GM19238 (cell line): Measurements from ENCODE around the gene RYR3.

Source experiments
- DNase-seq: peaks from one replicate; pipeline ENCODE4 v3.0.0; 2011; ENCODE audit warnings: low spot score; ENCODE audit not compliant: insufficient read length

Gene RYR3

DNA sequence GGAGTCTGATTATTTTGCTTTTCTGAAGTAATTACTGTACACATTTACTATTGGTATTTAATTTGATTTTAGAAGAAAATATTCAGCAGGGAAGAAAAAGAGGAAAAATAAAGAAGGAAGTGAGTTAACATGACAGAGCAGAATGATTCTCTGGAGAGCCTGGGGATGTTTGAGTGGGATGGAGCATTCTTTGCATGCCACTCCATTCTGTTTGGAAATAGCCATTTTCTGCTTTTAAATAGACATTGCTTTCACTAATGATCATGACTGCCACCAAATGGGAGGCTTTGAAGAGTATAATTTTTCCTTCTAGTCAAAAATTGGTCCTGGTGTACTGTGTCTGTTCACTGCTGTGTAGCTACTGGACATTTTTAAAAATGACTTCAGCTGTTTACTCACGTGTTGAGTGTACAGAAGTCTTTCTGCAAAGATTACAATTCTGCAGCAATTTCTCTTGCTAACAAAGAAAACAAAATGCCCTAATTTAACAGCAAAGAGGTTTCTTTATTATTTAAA is 196.1 kb downstream of the RYR3 start:
- no peak for DNase-seq

DNA sequence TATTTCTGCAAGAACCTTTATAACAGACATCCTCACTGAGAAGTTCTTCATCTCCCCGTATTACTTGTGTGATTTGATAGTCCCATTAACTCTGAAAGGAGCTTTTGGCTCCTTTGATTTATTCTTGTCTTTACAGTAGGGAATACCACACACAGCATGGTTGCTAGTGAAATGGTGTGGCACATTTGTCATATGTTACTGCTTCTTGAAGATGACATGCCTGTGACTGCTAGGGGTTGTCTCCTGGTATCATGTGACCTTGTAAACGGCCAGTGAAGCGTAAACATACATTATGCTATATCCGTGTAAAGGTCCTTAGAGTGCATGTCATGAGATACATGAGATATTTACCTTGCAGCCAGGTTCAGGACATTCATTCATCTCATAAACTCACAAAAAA is 197.9 kb downstream of the RYR3 start:
- no peak for DNase-seq

DNA sequence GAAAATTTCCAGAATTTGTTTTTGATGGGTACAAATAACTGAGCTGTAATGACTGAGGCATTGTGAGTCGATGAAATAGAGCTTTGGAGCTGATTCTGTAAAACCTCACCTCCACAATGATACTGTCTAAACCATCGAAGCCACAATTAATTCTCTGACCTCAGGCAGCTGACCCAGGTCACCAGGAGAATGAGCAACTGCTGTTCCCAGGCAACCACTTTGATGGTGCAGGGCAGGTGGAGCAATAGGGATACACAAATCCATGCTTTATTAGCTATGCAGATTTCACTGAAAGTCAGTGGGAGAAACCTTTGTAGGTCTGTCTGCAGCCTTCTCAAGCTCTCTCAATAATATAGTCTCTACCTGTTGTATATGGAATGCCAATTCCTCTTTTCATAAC is 204.4 kb downstream of the RYR3 start:
- no peak for DNase-seq

DNA sequence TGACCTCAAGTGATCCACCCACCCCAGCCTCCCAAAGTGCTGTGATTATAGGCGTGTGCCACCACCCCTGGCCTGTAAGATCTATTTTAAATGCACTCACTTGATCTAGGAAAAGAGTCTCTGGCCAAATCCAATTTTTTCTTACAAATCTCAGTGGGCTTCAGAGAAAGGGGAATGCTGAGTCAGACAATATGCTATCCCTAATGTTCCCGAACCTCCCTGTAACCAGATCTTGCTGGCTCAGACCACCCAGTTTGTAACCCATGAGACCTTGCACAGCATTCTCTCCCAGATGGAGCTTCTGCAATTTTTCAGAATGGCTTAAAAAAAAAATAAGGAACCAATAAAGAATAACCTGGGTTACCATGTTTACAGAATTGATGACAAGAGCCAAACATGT is 205.8 kb downstream of the RYR3 start:
- DNase-seq: no peak

GRCh38 chr15:33517944-33518343 is 207.2 kb downstream of the RYR3 start:
- no peak for DNase-seq

DNA sequence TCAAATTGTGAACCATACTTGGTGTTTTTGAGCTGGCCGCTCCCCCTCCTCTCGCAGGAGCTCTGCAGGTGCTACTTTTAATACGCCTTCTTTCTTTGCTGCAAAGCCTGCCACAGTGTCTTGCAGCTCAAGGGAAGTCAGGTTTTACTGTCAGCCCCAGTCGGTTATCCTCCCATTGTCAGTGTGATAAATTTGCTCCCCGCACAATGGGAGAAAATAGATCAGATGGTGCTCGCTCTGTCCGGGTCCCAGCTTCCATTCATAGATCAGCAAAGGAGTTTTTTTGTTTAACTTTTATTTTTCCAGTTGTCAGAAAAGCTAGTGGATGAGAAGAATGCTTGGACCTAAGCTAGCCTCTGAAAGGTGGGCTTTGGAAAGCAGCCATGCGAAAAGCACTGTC is 207.7 kb downstream of the RYR3 start:
- DNase-seq: no peak

GRCh38 chr15:33524274-33524673 is 213.5 kb downstream of the RYR3 start:
- DNase-seq: no peak

DNA sequence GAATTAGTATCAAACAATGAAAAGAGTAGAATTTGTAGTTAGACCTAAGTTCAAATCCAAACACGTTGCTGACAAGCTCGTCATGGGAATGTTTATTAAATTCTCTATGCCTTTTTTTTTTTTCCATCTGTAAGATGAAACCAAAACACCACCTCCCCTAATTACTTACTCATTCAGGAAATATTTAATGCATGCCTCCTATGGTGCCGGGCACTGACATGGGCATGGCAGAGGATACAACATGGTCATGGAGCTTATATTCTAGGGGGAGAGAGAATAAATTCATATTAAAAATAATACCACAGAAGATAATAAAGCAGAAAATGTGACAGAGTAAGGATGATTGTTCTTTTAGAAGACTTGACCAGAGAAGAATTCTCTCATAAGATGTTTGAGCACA is 215.8 kb downstream of the RYR3 start:
- DNase-seq: no peak

DNA sequence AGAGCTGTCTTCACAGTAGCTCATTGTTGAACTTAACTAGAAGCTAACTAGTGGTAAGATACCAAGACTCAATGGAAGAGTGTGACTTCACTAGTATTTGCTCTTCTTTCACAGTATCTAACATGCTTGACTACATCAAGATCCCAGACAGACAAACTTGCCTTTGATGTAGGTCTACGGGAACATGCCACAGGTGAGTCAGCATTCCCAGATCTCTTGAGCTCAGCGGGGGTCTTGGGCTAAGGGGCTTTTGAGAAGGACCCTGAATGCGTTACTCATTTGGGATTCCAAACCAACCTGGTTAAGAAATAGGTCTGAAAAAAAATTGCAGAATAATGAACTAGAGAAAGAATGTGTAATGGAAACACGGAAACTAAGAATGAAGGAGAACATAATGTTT is 222.4 kb downstream of the RYR3 start:
- no peak for DNase-seq

DNA sequence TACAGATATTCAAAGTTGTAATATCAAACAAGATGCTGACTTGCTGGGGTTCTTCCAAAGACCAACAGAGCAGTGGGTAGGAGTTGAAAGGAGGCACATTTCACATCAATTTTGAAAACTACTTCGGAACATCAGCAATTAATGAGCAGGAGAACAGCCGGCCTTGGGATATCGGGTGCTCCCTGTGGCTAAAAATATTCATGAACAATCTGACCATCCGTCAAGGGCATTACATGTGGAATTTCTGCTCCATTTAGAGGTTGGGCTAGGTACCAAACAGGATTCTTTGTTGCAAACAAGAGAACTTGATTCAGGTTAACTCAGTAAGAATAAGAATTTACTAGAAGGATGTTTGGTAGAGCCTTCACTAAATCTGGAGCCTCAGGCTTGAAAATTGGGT is 223.9 kb downstream of the RYR3 start:
- DNase-seq: no peak

- DNase-seq: no peak
These were observed 224.4 kb downstream of the RYR3 start for GRCh38 chr15:33535135-33535534.

- no peak for DNase-seq
These were observed 229.2 kb downstream of the RYR3 start for GRCh38 chr15:33539825-33540573.

DNA sequence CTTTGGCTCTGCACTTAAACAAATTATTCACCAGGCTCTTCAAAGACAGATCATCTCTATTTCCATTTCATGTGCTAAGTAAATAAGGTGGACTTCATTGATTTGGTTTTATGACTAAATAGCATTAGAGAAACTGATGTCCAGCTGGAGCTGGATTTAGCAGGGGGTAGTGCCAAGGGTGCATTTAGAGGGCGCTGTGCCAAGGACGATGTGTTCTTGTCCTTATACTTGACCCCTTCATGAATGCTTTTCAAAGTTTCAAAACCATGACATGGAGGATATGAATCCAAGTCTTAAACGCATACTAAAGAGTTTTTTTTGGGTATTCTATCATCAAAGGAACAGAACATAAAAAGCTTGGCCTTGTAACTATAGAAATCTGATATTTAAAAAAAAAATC is 233.2 kb downstream of the RYR3 start:
- DNase-seq: no peak

DNA sequence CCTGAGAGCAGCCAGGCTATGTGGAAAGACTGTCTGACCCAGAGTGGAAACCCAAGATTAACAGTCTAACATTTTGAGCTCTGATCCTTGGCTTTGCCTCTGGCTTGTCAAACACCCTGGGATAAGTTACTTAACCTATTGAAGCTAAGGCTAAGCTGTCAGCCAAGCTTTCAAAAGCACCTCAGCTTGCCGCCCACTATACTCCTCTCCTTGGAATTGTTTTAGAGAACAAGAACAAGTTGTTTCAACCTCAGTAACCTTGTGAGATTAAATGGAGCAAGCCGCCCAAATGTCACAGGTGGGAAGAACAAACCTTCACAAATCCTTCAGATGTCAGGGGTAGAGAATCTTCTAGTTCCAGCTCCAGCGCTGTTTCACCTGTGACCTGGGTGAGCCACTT is 235.1 kb downstream of the RYR3 start:
- no peak for DNase-seq

DNA sequence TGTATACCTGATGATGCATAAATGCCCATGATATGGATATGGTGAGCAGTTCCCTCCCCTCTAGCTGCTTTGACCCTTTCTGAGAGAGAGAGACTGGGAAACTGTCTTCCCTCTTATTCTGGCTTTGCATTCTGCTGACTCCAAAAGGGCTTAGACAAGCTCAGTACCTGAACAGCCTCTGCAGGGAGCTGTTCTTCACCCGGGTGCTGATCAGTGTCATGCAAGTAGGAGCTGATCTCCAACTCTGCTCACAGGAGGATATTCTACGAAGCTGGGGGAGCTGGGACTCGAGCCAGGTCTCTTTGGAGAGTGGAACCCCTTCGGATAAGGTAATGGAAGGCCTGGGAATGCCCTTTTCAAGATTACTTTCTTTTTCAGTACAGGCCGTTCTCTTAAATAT is 237.1 kb downstream of the RYR3 start:
- DNase-seq: no peak

DNA sequence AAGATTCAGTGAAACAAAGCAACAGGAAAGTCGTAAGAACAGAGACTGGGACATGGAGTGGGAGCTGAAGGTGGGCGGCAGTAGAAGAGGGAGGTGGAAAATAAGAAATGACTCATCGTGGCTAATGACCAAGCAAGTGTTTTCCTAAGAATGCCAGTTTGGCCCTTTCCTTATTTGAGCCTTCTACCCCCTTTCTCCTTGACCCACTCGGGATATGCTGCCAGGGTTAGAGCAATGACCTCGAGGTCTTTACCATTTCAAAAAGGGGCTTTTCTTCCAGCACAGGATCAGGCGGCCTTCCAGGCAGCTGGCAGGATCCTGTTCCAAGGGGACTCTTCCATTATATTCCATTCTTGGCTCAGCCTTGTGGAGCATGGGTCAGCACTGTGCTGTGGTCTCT is 241.1 kb downstream of the RYR3 start:
- DNase-seq: no peak

DNA sequence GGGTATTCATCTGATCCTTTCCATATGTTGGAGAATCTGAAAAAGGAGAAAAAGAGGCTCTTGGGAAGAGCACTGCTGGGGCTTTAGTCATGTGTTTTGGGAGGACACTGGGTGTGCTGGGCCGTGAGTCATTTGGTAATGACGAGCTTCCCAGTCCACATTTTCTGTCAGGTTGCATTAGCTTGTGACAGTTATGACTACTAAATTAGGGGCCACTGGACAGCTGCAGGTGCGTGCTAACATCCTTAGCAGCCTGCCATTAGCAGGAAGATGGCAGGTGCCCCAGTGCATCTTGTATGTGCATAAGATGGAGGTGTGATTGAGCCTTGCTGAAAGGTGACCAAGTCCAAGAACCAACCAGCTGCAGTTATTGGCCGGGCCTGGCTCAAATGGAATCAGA is 242.4 kb downstream of the RYR3 start:
- no peak for DNase-seq

DNA sequence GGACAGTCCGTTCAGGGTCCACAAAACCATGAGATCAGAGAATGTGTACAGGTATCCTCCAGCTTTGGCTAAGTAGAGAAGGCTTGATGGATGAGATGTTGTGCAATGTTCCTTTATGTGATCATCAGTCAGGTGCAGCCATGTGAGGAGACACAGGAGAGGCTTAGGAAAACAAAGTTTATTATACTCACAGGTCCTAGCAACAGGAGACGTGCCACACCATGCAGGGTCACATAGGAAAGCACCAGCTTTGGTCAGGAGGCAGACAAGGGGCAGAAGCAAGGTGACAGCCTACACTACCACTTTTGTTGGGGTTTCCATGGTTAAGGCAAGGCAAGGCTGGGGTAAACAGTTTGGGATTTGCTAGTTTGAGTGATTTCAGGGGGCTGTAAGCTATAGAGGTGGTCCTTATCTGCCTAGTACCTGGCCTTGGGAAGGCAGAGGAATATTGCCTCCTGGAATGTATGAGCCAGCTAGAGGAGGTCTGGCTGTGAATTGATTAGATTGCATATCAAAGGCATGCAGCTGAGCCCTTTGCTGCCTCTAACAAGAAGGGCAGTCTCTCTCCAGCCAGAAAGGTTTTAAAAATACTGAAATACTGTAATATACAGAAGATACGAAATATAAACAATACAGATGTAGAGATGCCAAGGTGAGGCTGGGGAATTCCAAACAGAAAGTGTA is 248.6 kb downstream of the RYR3 start:
- DNase-seq: no peak

DNA sequence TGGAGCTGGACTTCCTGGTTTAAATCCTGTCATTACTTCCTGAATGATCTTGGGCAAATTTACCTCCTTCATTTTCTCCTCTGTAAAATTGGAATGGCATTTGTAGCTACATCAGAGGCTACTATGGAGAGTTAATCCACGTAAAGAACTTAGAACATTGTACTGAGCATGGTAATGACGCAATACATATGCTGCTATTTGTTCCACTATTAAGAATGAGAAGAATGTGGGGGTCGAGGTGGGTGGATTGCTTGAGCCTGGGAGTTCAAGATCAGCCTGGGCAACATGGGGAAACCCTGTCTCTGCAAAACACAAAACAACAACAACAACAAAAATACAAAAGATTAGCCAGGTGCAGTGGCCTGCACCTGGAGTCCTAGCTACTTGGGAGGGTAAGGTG is 250.6 kb downstream of the RYR3 start:
- no peak for DNase-seq

- DNase-seq: no peak
These were observed 251.2 kb downstream of the RYR3 start for GRCh38 chr15:33561967-33562366.

- DNase-seq: no peak
These were observed 254.3 kb downstream of the RYR3 start for GRCh38 chr15:33565094-33565493.

DNA sequence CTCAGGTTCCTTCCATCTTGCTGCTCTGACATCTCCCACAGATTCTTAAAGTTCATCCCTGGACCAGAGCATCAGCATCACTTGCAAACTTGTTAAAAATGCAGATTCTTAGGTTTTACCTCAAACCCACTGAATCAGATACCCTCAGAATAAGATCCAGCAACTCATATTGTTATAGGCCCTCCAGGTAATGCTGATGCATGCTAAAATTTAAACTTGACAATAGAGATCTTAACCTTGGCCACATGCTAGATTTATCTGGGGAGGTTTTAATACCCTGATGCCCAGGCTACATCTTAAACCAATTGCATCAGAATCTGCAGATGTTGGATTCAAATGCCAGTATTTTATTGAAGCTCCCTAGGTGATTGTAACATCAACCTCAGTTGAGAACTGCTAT is 256.9 kb downstream of the RYR3 start:
- DNase-seq: no peak

DNA sequence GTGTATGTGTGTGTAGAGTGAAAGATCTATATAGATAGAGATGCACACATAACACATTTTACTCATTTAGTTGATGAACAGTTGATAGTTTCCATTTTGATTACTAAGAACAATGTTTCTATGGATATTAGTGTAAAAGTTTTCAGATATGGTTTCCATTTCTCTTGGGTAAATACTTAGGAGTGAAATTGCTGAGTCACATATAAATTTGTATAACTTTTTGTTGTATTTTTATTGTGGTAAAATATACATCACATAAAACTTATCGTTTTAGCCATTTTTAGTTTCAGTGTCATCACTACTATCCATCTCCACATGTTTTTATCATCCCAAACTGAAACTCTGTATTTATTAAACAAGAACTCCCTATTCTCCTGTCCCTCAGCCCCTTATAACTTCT is 258.3 kb downstream of the RYR3 start:
- DNase-seq: no peak
